Kidney capillary endothelial cell (primary cell): ENCODE results near the gene PDGFB.
A peak's percentile ranks its signal among the peaks of the same experiment; 100 is the strongest.

Experiments
- DNase-seq: peaks from one replicate; pipeline ENCODE4 v3.0.0-alpha.2; 2018; ENCODE audit warnings: low spot score

Gene PDGFB

DNA sequence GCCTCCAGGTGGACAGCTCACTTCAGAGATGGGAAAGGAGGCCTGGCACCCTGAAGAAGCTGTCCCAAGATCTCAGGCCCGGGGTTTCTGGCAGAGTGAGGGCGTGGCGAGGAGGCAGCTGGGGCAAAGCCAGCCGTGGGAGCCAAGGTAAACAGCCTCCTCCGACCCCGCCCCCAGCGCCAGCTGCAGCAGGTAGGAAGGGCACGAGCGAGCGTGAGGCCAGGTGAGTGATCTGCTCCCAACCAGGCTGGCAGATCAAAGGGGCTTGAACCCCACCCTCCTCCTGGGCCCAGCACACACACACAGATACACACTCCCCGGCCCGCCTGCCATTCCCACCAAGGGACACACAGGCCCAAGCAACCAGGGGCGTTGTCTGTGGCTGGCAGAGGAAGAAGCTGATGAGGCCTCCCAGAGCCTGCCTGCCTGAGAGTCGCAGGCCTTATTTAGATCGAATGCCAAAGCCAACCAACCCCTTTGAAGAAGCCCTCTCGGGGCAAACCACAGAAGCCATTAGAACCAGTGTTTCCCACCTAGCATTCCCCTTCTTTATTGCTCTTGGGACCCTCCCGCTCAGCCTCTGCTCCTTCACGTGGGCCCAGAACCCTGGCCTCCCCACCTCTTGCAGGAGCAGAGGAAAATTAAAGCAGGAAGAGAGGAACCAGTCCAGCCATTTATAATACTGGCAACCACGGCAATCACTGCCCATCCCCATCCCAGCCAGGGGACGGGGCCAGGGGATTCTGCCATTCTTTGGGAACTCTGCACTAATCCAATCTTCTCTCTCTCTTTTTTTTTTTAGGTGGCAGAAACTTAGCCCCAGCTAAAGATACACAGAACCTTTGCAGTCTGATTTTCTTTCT lies 5.0 kb downstream of the PDGFB start:
- DNase-seq = no peak

DNA sequence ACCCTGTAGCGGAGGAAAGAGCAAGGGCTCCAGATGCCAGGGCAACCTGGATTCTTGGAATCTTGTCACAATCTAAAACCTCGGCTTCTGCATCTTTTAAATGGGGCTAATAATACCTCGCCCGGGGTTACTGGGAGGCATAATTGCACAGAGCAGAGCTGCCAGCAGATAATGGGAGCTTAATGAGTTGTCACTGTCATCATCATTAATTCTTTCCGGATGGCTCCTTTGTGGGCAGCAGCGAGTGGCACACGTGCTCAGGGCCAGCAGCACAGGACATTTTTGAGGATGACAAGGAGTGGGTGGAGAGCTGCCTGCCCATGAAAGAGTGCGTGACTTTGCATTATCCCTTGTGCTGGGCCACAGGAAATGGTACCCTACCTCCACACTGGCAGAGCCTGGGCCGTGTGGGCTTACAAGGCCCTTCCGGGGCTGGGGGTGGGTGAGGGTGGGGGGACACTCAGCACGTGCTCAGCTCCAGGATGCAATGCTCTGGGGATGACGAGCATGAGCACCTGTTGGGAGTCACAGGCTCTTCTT lies 5.7 kb downstream of the PDGFB start:
- DNase-seq = no peak

DNA sequence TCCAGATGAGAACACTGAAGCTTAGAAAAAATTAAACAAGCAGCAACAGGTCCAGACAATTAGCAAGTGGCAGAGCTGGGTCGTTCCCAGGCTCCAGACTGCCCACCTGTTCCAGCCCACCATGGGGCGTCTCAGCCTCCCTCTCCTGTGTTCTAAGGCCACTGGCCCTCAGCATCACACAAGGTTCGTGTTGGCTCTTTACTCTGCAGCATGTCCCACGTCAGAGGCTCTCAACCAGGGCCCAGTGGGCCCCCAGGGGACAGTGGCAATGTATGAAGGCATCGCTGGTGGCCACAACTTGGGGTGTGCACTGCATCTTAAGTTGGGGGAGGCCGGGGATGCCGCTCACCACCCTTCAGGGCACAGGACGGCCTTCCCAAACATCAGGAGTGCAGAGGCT lies 6.2 kb downstream of the PDGFB start:
- DNase-seq = no peak

DNA sequence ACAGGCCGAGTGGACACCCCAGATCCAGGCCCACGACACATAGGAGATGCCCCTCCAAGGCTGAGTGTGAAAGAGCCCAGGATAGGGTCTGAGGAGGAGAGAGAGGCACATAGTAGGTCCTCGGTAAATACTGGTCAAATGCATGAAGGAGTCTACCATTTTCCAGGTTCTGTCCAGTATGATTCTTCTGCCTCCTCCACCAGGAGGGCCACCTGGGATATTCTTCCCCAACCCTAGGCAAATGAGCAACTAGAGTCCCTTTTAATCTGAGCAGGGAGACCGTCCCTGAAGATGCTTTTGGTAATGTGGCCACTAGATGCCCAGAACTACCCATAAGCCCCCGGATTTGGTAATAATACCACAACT lies 6.7 kb downstream of the PDGFB start:
- no peak for DNase-seq

DNA sequence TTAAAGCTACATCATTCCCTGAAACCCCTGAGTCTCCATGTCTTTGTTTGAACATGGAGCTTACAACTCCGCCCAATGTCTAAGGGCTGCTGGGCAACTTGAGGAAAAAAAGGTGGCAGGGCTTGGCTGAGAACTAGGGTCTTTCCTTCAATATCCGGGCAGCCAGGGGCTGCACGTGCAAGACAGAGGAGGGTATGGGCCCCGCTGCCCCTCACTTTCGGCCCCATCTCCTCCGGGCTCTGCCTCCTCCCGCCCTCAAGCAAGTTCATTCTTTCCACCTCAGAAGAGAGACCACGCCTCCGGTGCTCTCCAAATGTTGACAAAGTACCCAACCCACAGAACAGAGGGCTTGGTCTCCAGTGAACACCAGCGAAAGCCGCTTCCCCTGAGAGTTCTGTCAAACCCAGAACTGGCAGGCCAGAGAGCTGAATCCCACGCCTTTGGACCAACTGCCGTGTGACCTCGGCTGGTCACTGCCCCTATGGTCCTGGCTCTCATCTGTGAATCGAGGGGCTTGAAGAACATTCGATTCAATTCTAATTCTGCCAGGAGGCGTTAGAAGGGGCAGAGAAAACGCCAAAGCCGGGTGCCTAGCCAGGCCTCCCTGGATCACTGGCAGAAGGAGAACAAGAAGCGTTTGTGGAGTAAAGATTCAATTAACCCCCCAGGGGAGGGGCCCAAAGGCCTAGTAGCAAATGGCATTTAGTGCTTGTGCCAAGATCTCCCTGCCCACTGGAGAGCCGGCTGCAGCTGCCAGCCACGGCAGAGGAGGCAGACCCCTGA lies 7.3 kb downstream of the PDGFB start:
- DNase-seq = no peak

DNA sequence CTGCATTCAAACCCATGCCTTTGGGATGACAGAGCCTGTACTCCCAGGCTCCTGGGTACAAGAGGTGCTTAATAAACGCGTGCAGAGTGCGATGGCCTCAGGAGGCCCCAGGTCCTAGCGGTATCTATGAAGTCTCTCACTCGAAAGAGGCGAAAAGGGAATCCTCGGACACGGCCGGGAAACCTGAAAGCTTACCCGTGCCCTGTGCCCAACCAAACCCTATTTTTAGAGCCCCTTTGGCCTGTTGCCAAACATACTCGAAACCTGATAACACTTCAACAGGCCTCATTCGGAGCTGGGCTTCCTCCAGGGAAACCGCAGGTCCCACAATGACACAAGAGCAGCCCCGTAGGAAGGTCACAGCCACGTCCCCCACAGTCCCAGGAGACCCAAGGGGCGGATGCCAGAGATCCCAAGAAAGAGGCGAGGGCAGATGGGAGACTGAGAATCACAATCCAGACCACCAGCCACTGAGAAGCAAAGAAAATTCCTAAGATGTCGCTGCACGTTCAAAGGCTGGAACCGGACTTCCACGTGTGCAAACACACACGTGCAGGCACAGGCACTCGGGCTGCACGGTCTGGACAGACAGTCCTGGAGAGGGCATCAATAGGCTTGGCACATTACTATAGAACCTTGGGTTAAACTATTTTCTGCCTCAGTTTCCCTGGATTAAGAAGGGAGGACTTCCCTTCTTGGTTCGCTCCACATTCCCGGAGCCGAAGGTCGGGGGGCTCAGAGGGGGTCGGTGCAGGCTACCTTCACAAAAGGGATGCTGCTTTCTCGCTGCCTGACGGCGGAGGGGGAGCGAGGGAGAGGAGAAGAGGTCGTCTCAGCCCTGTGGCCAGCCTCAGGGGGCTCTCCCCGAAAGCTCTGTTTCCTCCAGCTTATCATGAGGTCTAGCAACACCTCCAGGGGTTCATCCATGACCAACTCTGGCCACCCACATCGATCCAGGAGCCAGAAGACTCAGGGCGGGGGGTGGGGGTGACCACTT lies 8.2 kb downstream of the PDGFB start:
- DNase-seq = no peak

DNA sequence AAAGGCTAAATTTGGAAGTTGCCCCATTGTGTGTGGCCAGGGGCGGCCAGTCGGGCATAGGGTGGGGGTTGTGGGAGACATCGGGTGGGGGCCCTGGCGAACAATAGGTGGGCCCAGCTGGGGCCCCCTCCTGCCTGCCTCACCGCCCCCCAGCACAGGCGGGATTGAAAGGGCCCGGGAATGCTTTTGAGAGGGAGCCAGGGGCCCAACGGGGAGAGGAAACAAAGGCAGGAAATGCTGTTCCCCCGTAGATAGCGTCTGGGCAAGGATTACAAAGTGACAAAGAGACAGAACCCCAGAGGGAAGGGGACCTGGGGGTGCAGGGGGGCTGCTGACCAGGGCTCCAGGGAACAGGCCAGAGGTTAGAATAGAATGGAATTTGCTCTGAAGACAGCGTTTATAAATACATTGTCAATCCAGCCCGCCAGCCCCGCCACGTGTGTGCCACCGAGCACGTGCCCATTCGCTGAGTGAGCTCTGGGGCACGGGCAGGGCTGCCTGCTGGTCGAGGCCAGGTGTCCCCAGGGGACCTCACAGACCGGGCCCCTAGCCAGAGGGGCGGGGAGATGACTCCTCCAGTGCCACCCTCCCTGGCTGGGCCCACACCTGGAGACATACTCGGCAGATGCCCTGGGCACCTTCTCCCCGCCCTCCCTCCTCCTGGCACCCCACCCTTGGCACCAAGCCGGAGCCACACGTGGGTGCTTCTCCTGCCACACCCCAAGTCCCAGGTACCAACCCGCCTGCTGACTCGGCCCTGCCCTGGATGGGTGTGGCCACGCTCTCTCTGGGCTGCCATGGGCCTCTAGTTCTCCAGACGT lies 9.7 kb downstream of the PDGFB start:
- peak; percentile 59 for DNase-seq

DNA sequence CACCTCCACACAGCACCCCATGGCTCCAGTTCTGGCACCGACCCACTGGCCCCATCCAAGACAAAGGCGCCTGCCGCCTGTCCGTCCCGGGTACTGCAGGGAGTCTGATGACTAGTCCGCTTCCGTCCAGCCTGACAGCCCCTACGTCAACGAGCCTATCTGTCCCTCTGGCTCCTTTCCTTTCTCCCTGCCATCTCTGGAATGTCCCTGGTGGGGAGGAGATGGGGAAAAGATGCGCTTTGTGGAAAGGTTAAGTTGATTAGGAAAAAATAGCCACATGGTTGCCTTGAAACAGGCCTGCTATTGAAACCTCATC lies 10.4 kb downstream of the PDGFB start:
- peak; percentile 89 for DNase-seq

DNA sequence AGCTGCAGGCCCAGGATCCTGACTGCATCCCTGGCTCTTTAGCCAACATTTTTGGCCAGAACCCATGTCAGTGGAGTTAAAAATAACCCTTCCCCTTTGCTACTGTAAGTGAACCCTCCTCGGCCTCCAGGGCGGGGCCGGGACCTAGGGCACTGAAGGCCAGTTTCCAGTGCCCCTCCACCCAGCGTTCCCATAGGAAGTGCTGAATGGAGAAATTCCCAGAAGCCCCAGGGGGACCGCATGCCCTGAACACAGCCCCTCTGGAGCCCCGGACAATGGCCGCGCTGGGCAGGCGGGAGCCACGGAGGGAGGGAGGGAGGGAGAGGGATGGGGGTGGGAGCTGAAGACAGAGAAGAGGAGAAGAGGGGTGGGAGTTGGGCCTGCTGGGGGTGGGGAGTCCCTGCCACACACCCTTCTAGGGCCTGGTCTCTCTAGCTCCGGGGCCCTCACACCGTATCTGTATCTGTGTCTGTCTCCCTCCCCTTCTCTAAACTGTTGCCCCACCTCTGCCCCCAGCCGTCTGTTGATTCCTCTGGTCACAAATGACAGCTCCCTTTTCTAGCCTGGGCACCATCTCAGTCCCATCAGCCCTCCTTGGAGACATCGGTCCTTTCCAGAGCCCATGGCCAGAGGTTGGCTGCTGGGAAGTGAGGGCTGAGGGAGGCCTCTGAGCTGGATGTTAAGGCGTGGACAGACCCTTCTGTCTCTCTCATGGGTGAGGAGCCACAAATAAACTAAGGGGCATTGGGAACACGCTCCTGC lies 10.9 kb downstream of the PDGFB start:
- no peak for DNase-seq

DNA sequence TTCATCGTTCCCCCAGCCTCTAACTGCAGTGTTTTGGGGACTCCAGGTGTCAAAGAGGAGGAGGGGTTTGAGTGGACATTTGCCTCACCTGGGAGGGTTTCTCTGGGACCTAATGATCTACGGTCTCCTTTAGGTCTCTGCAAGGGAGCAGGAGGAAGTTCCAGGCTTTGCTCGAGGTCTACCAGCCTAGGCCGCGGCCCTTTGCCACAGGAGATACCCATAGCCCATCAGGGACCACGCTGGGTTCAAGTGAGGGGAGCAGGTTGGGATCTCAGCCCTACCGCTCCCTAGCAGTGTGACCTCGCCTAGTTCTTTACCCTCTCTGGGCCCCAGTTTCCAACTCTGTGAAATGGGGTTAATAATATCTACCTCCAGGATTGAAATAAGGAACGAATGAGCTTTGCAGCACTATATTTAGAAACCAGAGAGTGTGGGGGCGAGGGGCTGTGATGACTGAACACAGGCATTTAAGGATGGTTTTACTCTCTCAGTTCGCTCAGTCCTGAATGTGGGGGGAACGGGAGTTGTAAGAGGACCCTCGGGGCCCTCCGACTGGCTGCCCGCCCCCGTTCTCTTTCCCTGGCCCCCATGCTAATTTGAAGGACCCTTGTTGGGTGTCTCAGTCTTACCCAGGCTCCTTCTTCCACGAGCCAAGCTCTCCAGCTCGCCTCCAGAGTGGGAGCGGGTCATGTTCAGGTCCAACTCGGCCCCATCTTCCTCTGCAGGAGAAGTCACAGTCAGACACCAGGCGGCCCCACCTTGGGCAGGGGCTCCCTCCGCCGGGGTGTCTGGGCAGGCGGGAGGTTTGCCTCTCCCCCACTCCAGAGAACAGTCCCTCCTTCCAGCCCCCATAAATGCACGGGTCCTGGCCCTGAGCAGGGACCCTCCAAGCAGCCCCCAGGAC lies 11.7 kb downstream of the PDGFB start:
- DNase-seq = no peak

DNA sequence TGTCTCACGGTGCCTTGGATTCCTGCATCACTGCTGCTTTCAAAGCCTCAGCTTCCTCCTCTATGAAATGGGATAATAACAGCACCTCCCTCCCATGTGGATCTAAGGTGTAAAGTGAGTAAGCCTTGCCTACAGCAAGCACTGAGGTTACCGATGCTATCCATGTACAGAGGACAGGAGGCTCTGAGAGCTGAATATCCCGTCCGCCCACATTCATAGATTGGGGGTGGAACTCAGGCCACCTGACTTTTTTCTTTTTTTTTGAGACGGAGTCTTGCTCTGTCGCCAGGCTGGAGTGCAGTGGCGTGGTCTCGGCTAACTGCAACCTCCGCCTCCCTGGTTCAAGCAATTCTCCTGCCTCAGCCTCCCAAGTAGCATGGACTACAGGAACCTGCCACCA lies 12.5 kb downstream of the PDGFB start:
- no peak for DNase-seq

DNA sequence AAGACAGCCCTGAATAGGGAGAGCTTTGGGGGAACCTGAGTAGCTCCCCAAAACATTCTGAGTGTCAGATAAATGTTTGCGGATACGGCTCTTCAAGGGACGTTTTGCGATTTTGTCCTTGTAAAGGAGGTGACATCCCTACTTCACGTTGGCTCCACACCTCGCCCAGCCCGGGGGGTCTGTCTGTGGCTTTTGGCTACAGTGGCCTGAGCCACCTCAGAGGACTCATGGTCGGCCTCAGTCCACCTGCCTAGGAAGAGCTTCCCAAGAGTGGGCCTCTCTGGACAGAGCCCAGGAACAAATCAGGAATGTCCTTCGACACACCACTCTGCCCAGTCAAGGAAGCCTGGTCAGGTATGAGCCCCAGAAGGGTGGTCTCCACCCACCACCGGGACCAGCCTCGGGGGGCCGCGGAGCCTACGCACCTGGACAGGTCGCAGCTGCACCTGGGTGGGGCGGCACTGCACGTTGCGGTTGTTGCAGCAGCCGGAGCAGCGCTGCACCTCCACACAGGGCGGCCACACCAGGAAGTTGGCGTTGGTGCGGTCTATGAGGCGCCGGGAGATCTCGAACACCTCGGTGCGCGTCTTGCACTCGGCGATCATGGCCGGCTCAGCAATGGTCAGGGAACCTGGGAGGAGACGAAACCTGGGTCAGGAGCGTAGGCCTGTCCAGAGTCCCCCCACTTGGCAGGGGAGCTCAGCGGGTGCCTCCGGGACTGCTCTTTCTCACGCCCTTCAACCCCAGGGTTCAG lies 13.4 kb downstream of the PDGFB start:
- DNase-seq = no peak

DNA sequence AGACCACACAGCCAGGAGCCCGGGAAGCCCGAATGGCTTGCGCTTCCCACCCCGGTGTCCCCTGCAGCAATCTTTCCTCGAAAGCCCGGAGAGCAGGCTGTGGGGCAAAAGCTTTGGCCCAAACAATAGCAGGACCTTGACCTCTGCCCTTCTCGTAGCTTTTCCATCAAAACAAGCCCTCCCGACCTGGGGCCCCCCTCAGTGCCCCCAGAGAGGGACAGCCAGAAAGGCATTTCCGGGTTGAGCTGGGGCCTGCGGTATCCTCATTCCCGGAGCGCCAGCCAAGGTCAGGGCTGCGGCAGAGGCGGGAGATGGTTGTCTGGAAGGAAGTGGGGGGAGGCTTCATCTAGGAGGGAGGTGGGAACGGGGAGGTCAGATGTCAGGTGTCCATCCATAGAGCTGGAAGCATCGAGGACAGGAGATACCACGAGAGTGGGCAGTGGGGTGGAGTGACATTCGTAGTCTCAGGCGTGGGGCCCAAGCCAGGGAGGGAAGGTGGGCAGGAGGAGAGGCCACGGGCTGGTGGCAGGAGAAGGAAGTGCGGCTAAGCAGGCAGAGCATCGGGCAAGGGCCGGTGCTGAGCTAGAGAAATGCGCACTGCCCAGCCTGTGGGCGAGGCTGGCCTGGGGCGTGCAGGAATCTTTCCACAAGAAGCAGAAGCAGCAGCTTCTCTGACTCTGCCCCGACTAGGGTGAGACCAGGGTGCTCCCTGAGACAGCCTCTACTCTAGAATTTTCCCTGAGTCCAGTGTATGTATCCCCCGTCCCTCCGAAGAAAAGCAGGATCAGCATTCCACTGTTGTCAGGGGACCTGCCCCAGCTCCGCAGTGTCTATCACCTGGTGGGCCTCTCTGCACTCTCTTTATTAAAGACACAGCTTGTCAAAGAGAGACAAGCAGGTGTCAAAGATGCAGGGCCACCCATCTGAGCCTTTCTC lies 14.3 kb downstream of the PDGFB start:
- no peak for DNase-seq

DNA sequence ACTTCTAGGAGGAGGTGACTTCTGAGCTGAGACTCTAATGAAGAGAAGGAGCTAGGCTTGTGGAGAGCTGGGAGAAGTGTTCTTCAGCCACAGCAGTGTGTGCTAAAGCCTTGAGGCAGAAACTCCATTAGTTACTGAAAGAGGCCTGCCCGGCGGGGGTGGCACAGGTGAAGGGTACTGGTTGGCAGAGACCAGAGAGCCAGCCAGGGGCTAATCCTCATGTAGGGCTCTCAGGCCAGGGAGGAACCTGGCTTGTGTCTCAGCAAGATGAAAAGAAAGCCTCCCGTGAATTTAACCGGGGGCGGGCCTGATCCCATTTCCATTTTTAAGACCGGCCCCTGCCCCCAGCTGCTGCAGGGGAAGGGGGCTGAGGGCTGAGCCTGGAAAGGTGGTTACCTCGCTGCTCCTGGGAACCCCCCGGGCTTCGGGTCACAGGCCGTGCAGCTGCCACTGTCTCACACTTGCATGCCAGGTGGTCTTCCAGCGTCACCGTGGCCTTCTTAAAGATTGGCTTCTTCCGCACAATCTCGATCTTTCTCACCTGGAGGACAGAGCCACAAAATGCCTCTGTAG lies 15.0 kb downstream of the PDGFB start:
- DNase-seq = no peak

DNA sequence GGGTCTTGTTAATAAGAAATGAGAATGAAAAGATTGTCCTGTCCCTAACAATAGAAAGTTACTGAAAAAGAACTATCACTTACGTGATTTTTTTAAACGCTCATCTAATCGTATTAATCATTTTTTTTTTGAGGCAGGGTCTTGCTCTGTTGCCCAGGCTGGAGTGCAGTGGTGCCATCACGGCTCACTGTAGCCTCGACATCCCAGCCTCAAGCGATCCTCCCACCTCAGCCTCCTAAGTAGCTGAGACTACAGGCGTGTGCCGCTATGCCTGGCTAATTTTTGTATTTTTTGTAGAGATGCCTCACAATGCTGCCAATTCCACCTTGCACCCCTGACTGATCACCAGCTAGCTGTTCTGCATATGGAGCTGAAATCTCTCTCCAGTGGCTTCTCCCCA lies 15.7 kb downstream of the PDGFB start:
- DNase-seq = no peak

DNA sequence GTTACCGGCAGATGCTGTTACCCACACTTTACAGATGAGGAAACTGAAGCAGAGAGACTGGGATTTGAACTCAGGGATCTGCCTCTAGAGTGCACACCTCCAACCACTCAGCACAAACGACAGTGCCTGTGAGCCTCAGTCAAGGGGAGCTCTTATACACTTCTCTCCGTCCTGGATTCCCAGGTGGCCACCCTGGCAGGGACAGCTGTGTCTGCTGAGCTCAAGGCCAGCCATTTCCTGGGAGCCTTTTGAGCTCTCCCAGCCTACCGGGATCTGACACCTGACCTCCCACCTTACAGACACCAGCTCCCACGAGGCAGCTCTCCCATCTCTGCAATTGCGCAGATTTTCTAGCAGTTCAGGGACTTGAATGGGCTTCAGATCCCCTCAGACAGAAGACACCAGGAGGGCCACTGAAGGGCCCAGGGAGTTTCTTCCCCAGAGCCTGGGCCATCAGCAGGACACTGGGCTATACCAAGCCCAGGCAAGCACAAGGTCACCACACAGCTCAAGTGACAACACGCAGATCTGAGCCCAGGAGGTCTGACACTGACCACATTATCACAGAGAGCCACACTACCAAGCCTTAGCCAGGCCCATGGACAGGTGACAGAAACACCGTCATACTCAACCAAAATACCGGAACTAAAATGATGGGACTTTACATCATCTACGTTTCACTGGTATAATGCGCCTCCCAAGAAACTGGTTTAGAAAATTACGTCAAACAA lies 17.1 kb downstream of the PDGFB start:
- no peak for DNase-seq

DNA sequence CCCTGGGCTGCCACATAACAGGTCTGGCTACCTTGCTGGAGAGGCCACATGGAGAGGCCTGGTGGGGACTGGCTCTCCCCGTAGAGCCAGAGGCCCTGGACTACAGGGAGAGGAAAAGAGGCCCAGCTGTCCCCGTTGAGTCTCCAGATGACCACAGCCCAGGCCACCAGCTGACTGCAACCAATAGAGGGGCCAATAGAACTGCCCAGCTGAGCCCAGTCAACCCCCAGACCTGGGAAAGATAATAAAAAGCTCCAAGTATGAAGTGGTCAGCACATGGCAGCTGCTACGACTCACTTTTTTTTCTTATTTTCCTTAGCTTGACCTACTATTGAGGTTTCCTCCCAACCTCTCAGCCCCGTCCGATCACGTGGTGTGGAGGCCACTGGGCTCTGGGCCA lies 18.4 kb downstream of the PDGFB start:
- DNase-seq = no peak
